GM23248 (cell line): ENCODE data around the gene PTPRK. TPM values are rescaled to one million over a fixed set of nuclear protein-coding genes. Genes with fewer than 3 reads are reported as not detected.

Experiments used
- DNase-seq: peaks from one replicate; pipeline ENCODE4 v3.0.0-alpha.2; 2015
- H2AFZ ChIP-seq: fragments of 200-600 bp; sonication (generic); 2 replicates; pipeline ENCODE4 v1.6.1; 2016; ENCODE audit warnings: antibody characterized with exemption
- H3F3A ChIP-seq: fragments of 200-600 bp; sonication (generic); 2 replicates; pipeline ENCODE4 v1.6.1; 2016; ENCODE audit warnings: mild to moderate bottlenecking, antibody characterized with exemption, mixed run types; ENCODE audit not compliant: insufficient read depth
- H3K27ac ChIP-seq: fragments of 200-600 bp; sonication (generic); 2 replicates; pipeline ENCODE4 v1.5.1; 2016; ENCODE audit warnings: mild to moderate bottlenecking
- H3K27me3 ChIP-seq: fragments of 200-600 bp; sonication (generic); replicated peaks from 2 replicates; pipeline ENCODE4 v1.6.1; 2016; ENCODE audit warnings: mild to moderate bottlenecking; ENCODE audit not compliant: insufficient read depth
- H3K36me3 ChIP-seq: fragments of 200-600 bp; sonication (generic); 2 replicates; pipeline ENCODE4 v1.6.1; 2016; ENCODE audit warnings: low read depth, mild to moderate bottlenecking
- H3K4me1 ChIP-seq: fragments of 200-600 bp; sonication (generic); 2 replicates; pipeline ENCODE4 v1.6.1; 2016; ENCODE audit warnings: mild to moderate bottlenecking; ENCODE audit not compliant: insufficient read depth
- H3K4me2 ChIP-seq: fragments of 200-600 bp; sonication (generic); one replicate; pipeline ENCODE4 v1.6.1; 2016; ENCODE audit warnings: mild to moderate bottlenecking; ENCODE audit not compliant: unreplicated experiment
- H3K4me3 ChIP-seq: fragments of 200-600 bp; sonication (generic); 2 replicates; pipeline ENCODE4 v1.5.1; 2016; ENCODE audit warnings: mild to moderate bottlenecking
- H3K79me2 ChIP-seq: fragments of 200-600 bp; sonication (generic); 2 replicates; pipeline ENCODE4 v1.6.1; 2016; ENCODE audit warnings: mild to moderate bottlenecking; ENCODE audit not compliant: insufficient read depth
- H3K9ac ChIP-seq: fragments of 200-600 bp; sonication (generic); 2 replicates; pipeline ENCODE4 v1.6.1; 2016; ENCODE audit warnings: mild to moderate bottlenecking
- H3K9me2 ChIP-seq: fragments of 200-600 bp; sonication (generic); 2 replicates; pipeline ENCODE4 v1.6.1; 2016; ENCODE audit warnings: mixed run types, mild to moderate bottlenecking, moderate library complexity; ENCODE audit not compliant: insufficient read depth
- H3K9me3 ChIP-seq: fragments of 200-600 bp; sonication (generic); one replicate; pipeline ENCODE4 v1.6.1; 2017; ENCODE audit warnings: low read depth
- H4K20me1 ChIP-seq: fragments of 200-600 bp; sonication (generic); 2 replicates; pipeline ENCODE4 v1.6.0; 2016; ENCODE audit not compliant: insufficient read depth
- EZH2 ChIP-seq: fragments of 200-600 bp; sonication (generic); IDR thresholded peaks from 2 replicates; pipeline ENCODE4 v1.6.1; 2018; ENCODE audit warnings: antibody characterized with exemption, mild to moderate bottlenecking; ENCODE audit not compliant: insufficient read depth, poor library complexity, severe bottlenecking
- EZH2phosphoT487 ChIP-seq: fragments of 200-600 bp; sonication (generic); IDR thresholded peaks from 2 replicates; pipeline ENCODE4 v1.6.1; 2018; ENCODE audit warnings: antibody characterized with exemption, moderate library complexity, mild to moderate bottlenecking, low read depth; ENCODE audit not compliant: insufficient read depth
- WGBS, 2 experiments: methylation state at CpG; one replicate each; pipeline ENCODE4 v1.1.6; 2015 to 2017; ENCODE audit warnings: low lambda C conversion rate in 2 of 2, low coverage in 1 of 2; ENCODE audit errors: missing lambda C conversion rate in 2 of 2; 5-methylcytosine and 5-hydroxymethylcytosine counted together
- in situ Hi-C: fragments of 300-500 bp; cut with MboI; formaldehyde crosslinking; loops from 2 replicates; pipeline ENCODE4 v1.15.0; 2020
- polyA plus RNA-seq: library from polyadenylated mRNA; unstranded; fragments of >200 nt; fragmentation: Nextera tagmentation; extraction: Ambion mirVana; gene quantifications from 2 replicates; pipeline ENCODE4 v1.2.1, GENCODE V29; 2016
- total RNA-seq: library from RNA; depleted of rRNA; stranded (reverse); fragments of >200 nt; shearing (Covaris generic); gene quantifications from 2 replicates; pipeline ENCODE4 v1.2.3, GENCODE V29; 2014

Gene PTPRK
- total and polyA plus RNA-seq, 2 experiments from 2014 or later = 22.3 to 34.5 TPM

GRCh38 chr6:128498234-128498633 is 22.2 kb downstream of the PTPRK start:
- no peak overlapping the region for H3K9ac ChIP-seq
- no peaks in the 10 kb centered on the region for H3K36me3 ChIP-seq
- no peaks in the 10 kb centered on the region for H4K20me1 ChIP-seq
- 49 to 61% methylated on average over 2 of the region's 2 CpGs for WGBS, 2 experiments
- H2AFZ ChIP-seq = no peak overlapping the region
- H3K79me2 ChIP-seq = peaks cover 72% of the 10 kb centered on the region
- no peak overlapping the region for H3K4me2 ChIP-seq
- no peaks in the 10 kb centered on the region for H3K27me3 ChIP-seq
- no peak overlapping the region for H3K4me3 ChIP-seq
- DNase-seq = no peak
- in situ Hi-C loops = no loop called here
- H3F3A ChIP-seq = no peaks in the 10 kb centered on the region
- no peaks in the 10 kb centered on the region for H3K9me3 ChIP-seq
- H3K4me1 ChIP-seq = peaks cover 10% of the 10 kb centered on the region; the same call in 1 of the 2 replicates
- no peaks in the 10 kb centered on the region for H3K9me2 ChIP-seq
- no peak overlapping the region for H3K27ac ChIP-seq
- no peak for TF ChIP-seq EZH2
- no peak for TF ChIP-seq EZH2phosphoT487

DNA sequence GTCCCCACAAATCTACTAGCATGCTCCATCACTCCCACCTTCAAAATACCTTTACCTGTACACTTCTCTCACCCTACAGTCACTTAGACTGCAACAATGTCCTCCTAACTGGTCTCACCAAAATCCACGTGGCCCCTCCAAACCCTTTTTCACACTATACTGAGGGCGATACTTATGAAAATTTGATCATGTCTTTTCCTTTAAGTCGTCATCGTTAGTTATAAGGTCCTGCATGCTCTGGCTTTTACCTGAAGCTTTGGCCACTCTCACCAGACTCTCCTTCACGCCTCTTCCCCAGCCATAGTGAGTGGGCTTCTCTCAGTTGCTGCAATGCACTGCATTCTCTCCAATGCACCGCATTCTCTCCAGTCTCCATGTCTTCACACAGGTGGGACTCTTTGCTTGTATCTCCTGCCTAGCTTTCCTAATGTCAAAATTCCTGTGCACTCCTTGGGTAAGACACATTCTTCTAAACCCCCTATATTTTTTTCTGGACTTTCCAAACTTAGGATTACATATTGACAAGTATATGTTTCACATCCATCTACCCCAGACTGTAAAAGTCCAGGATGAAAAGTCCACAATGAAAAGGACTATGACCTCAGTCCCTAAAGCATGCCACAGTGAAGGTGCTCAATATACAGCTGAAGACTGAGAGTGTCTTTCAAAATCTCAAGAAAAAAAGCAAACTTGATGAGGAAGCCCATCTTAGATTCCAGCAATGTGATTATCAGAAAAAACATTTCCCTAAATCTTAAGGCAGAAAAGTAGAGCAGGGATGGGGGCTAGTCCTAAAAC is 24.7 kb downstream of the PTPRK start:
- H4K20me1 ChIP-seq = no peaks in the 10 kb centered on the region

GRCh38 chr6:128494440-128494839 is 26.0 kb downstream of the PTPRK start:
- no peaks in the 10 kb centered on the region for H3F3A ChIP-seq
- in situ Hi-C loops = no loop called here
- TF ChIP-seq EZH2phosphoT487 (no peak), EZH2 (no peak)
- peaks cover 62% of the 10 kb centered on the region for H3K79me2 ChIP-seq
- H3K4me2 ChIP-seq = no peak overlapping the region
- no peaks in the 10 kb centered on the region for H3K27me3 ChIP-seq
- no peak overlapping the region for H2AFZ ChIP-seq
- no peak for DNase-seq
- no peaks in the 10 kb centered on the region for H3K36me3 ChIP-seq
- no peak overlapping the region for H3K27ac ChIP-seq
- H3K9me2 ChIP-seq = 0 out of 2 replicates have a peak, but pooled peaks cover 8% of the 10 kb centered on the region
- H3K4me1 ChIP-seq = no peaks in the 10 kb centered on the region
- no peaks in the 10 kb centered on the region for H4K20me1 ChIP-seq
- H3K4me3 ChIP-seq = no peak overlapping the region
- 90 to 93% methylated on average over 5 of the region's 5 CpGs for WGBS, 2 experiments
- no peaks in the 10 kb centered on the region for H3K9me3 ChIP-seq
- no peak overlapping the region for H3K9ac ChIP-seq

More for the DNA sequence above, 24.7 kb downstream of the PTPRK start:
- peaks cover 69% of the 10 kb centered on the region for H3K79me2 ChIP-seq
- 98 to 99% methylated on average over 6 of the region's 6 CpGs for WGBS, 2 experiments
- no peak overlapping the region for H3K27ac ChIP-seq
- TF ChIP-seq EZH2 = no peak
- H3K36me3 ChIP-seq = no peaks in the 10 kb centered on the region
- no peak for DNase-seq
- 0 out of 2 replicates have a peak, but pooled peaks cover 8% of the 10 kb centered on the region for H3K9me2 ChIP-seq
- H3K4me3 ChIP-seq = no peak overlapping the region
- no peak overlapping the region for H3K4me2 ChIP-seq
- no peaks in the 10 kb centered on the region for H3K9me3 ChIP-seq
- H3K27me3 ChIP-seq = no peaks in the 10 kb centered on the region
- H2AFZ ChIP-seq = no peak overlapping the region
- no peaks in the 10 kb centered on the region for H3F3A ChIP-seq
- in situ Hi-C loops = no loop called here
- no peak overlapping the region for H3K9ac ChIP-seq
- H3K4me1 ChIP-seq = peaks cover 7% of the 10 kb centered on the region; the same call in 1 of the 2 replicates

DNA sequence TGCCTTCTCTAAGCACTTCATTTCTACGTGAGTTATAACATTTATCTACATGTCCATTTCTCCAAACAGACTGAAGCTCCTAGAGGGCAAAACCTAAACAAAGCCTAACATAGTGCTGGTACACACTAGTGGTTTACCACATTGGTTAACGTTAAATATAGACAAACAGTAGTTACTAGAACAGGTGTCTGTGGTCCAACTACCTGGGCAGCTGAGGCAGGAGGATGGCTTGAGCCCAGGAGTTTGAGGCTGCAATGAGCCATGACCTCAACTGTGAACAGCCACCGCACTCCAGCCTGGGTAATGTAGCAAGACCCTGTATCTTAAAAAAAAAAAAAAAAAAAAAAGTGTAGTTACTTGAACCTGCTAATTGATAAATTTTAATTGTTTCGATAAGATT is 26.5 kb downstream of the PTPRK start:
- DNase-seq = no peak
- Histone ChIP-seq H3K27me3 (no peaks in the 10 kb centered on the region), H3F3A (no peaks in the 10 kb centered on the region), H3K4me2 (no peak overlapping the region), H3K4me1 (no peaks in the 10 kb centered on the region), H3K4me3 (no peak overlapping the region), H3K9me2 (0 out of 2 replicates have a peak, but pooled peaks cover 8% of the 10 kb centered on the region), H3K9me3 (no peaks in the 10 kb centered on the region), H3K27ac (no peak overlapping the region), H3K36me3 (no peaks in the 10 kb centered on the region), H3K9ac (no peak overlapping the region), H3K79me2 (peaks cover 58% of the 10 kb centered on the region), H2AFZ (no peak overlapping the region), H4K20me1 (no peaks in the 10 kb centered on the region)
- in situ Hi-C loops = no loop called here
- WGBS, 2 experiments = 98 to 99% methylated on average over 4 of the region's 4 CpGs
- no peak for TF ChIP-seq EZH2phosphoT487
- TF ChIP-seq EZH2 = no peak
